Putamen (tissue), 1 donor: Measurements from ENCODE around the gene GPR78.
"Not testable (repeated sequence)": the region's sequence is repeated elsewhere in the genome, so short reads cannot be mapped to it uniquely, and the experiment has no call there.

Source experiments
- DNase-seq: peaks from one replicate; pipeline ENCODE4 v3.0.0-alpha.2; 2016; ENCODE audit warnings: low spot score

GPR78 gene

GRCh38 chr4:8616831-8617230, 36.6 kb downstream of the GPR78 start:
- DNase-seq: no peak

GRCh38 chr4:8617486-8618040, 37.4 kb downstream of the GPR78 start:
- no peak for DNase-seq

DNA sequence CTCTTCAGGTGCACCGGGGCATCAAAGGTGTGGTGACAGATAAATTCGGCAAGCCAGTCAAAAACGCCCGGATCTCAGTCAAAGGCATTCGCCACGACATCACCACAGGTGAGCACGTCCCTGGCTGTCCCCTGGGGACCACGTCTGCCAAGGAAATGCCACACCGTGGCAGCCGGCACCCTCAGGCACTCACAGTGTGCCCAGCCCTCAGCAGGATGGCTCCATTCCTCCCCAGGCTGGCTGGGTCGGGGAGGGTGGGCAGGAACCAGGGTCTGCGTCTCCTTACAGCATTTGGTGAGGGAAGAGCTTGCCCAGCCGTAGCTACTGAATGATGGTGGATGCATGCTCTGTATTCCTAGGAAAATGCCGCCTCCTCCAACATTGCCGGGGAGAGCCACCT, 38.2 kb downstream of the GPR78 start:
- no peak for DNase-seq

DNA sequence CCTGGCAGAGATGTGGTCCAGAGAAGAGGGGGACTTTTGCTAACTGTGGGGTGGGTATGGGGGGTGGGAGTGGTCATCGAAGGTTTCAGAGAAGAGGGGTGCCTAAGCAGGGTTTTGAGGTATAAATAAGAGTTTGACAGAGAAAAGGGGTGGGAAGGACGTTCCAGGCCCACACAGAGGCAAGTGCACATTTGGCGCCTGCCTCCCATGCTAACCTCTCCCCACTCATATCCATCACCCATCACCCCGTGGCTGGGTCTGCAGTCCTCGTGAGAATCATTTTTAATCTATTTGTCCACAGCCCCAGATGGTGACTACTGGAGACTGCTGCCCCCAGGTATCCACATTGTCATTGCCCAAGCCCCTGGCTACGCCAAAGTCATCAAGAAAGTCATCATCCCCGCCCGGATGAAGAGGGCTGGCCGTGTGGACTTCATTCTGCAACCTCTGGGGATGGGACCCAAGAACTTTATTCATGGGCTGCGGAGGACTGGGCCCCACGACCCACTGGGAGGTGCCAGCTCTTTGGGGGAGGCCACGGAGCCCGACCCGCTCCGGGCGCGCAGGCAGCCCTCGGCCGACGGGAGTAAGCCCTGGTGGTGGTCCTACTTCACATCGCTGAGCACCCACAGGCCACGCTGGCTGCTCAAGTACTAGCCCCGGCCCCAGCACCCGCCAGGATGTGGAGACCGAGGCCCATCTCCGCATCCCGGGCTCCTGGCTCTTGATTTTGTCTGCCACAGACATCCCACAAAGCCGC, 38.9 kb downstream of the GPR78 start:
- no peak for DNase-seq

DNA sequence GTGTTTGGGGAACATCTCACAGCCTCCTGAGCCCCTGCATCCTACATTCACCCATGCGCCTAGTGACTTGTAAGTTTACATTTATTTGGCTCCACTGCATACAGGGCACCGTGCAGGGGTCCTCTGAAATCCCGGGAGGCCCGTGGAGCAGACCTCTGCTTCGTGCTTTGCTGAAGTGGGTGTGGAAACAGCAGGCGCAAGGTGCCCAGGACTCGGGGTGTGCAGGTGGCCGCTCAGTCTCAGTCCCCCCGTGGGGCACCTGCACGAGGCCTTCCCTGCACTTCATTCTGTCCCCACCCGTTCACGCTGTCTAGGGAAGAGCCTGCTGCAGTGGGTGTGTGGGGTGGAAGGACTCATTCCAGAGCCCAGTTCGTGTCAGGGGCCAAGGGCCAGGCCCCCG, 40.9 kb downstream of the GPR78 start:
- not testable (repeated sequence) for DNase-seq

DNA sequence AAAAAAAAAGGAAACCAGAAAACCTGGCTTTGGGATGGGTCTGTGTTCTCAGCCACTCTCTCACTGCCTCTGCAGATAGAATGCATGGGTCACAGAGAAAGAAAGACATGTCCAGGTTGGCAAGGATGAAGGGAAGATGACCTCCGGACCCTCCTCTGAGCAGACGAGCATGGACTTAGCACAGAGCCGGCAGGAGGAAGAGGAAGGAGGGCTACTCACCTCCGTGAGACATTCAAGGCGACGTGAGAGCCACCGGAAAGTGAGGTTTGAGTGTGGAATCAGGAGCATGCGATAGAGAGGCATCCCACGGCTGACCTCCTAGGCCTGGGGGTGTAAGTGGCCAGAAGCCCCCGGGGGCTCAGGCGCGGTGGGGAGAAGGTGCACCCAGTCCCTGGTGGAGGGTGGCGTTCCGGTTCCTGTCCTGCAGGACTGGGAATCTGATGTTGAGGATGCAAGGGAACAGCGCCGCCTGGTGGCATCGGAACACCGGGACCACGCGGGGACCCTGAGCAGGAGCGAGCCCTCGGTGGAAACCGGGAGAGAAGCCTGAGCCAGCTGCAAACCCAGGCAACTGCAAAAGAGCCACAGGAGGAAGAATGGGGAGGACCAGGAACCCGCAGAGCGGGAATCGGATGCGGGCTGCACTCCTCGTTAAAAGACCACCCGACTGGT, 44.5 kb downstream of the GPR78 start:
- DNase-seq: not testable (repeated sequence)

- not testable (repeated sequence) for DNase-seq
Measured at GRCh38 chr4:8630240-8630905, 50.2 kb downstream of the GPR78 start.

- not testable (repeated sequence) for DNase-seq
Measured at GRCh38 chr4:8631896-8632295, 51.7 kb downstream of the GPR78 start.

DNA sequence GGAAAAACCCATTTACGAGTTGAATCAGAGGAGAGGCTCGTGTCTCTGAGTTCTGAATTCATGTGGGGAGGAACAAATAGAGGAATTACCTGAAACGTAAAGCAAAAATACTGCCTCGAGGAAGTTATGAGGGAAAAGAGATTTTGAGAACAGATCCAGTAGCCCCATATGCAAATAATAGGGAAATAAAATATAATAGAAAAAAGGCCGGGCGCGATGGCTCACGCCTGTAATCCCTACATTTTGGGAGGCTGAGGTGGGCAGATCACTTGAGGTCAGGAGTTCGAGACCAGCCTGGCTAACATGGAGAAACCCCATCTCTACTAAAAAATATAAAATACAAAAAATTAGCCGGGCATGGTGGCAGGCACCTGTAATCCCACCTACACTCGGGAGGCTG, 54.6 kb downstream of the GPR78 start:
- not testable (repeated sequence) for DNase-seq

GRCh38 chr4:8635897-8636554, 55.8 kb downstream of the GPR78 start:
- not testable (repeated sequence) for DNase-seq
